GM23338 (cell line): ENCODE data around the gene NCF4. TPM values are rescaled to one million over a fixed set of nuclear protein-coding genes. Genes with fewer than 3 reads are reported as not detected.

Source experiments
- ATAC-seq: fragments of 200-7000 bp; cut with Tn5 transposase; 3 replicates; pipeline ENCODE4 v1.9.1; 2020
- DNase-seq: peaks from one replicate; pipeline ENCODE4 v3.0.0-alpha.2; 2015; ENCODE audit warnings: low spot score
- H2AFZ ChIP-seq: fragments of 200-600 bp; sonication (generic); 2 replicates; pipeline ENCODE4 v1.8.0; 2016; ENCODE audit warnings: antibody characterized with exemption, mild to moderate bottlenecking, moderate library complexity
- H3F3A ChIP-seq: fragments of 200-600 bp; sonication (generic); replicated peaks from 2 replicates; pipeline ENCODE4 v1.8.0; 2017; ENCODE audit warnings: antibody characterized with exemption, mixed run types, low read depth
- H3K27ac ChIP-seq: fragments of 200-600 bp; sonication (generic); 2 replicates; pipeline ENCODE4 v1.6.1; 2016; ENCODE audit warnings: low read depth
- H3K27me3 ChIP-seq: fragments of 200-600 bp; sonication (generic); 2 replicates; pipeline ENCODE4 v1.8.0; 2016; ENCODE audit warnings: mild to moderate bottlenecking, mixed run types, moderate library complexity; ENCODE audit not compliant: insufficient read depth
- H3K36me3 ChIP-seq: fragments of 200-600 bp; sonication (generic); 2 replicates; pipeline ENCODE4 v1.8.0; 2016; ENCODE audit warnings: mild to moderate bottlenecking; ENCODE audit not compliant: insufficient read depth
- H3K4me1 ChIP-seq: fragments of 200-600 bp; sonication (generic); 2 replicates; pipeline ENCODE4 v1.8.0; 2016; ENCODE audit warnings: mild to moderate bottlenecking, moderate library complexity; ENCODE audit not compliant: insufficient read depth
- H3K4me2 ChIP-seq: fragments of 200-600 bp; sonication (generic); 2 replicates; pipeline ENCODE4 v1.7.1; 2017; ENCODE audit warnings: mixed run types
- H3K4me3 ChIP-seq: fragments of 200-600 bp; sonication (generic); 2 replicates; pipeline ENCODE4 v1.6.1; 2016; ENCODE audit warnings: mixed run types
- H3K79me2 ChIP-seq: fragments of 200-600 bp; sonication (generic); replicated peaks from 2 replicates; pipeline ENCODE4 v1.8.0; 2017; ENCODE audit warnings: mild to moderate bottlenecking; ENCODE audit not compliant: insufficient read depth
- H3K9me2 ChIP-seq: fragments of 200-600 bp; sonication (generic); 2 replicates; pipeline ENCODE4 v1.8.0; 2017; ENCODE audit not compliant: insufficient read depth
- H4K20me1 ChIP-seq: fragments of 200-600 bp; sonication (generic); replicated peaks from 2 replicates; pipeline ENCODE4 v1.8.0; 2017; ENCODE audit warnings: mild to moderate bottlenecking; ENCODE audit not compliant: insufficient read depth
- H3K27ac Mint-ChIP-seq: 2 replicates; pipeline ENCODE4 v1.8.0; 2020; ENCODE audit warnings: inconsistent platforms, mild to moderate bottlenecking, moderate library complexity, mixed read lengths
- H3K27me3 Mint-ChIP-seq: 3 replicates; pipeline ENCODE4 v1.8.0; 2022; ENCODE audit warnings: low read depth, mild to moderate bottlenecking, moderate library complexity, mixed read lengths, inconsistent platforms; ENCODE audit not compliant: insufficient read depth, poor library complexity
- H3K36me3 Mint-ChIP-seq: 3 replicates; pipeline ENCODE4 v1.8.0; 2021; ENCODE audit warnings: low read depth, mild to moderate bottlenecking, inconsistent platforms, moderate library complexity, mixed read lengths
- H3K4me1 Mint-ChIP-seq: 3 replicates; pipeline ENCODE4 v1.8.0; 2020; ENCODE audit warnings: mild to moderate bottlenecking, inconsistent platforms, mixed read lengths
- H3K4me3 Mint-ChIP-seq: 3 replicates; pipeline ENCODE4 v1.8.0; 2021; ENCODE audit warnings: moderate library complexity, mild to moderate bottlenecking, inconsistent platforms, mixed read lengths
- H3K9me3 Mint-ChIP-seq: 3 replicates; pipeline ENCODE4 v1.8.0; 2020; ENCODE audit warnings: moderate library complexity, mild to moderate bottlenecking, inconsistent platforms, mixed read lengths
- CTCF ChIP-seq, 2 experiments: fragments of 200-600 bp in 1 of 2; sonication (generic) in 1 of 2; conservative IDR thresholded peaks; 2 replicates each; pipeline versions ENCODE4 v1.5.1 to v1.6.1; 2016 to 2017; ENCODE audit warnings: antibody characterized with exemption in 2 of 2, low read depth in 2 of 2, mild to moderate bottlenecking in 2 of 2, moderate library complexity in 1 of 2
- ETS1 ChIP-seq: IDR thresholded peaks from 2 replicates; pipeline ENCODE4 v1.6.1; 2016; ENCODE audit warnings: antibody characterized with exemption
- EZH2 ChIP-seq: fragments of 200-600 bp; sonication (generic); IDR thresholded peaks from one replicate; pipeline ENCODE4 v1.8.0; 2017; ENCODE audit warnings: antibody characterized with exemption, mild to moderate bottlenecking, low read depth; ENCODE audit not compliant: unreplicated experiment
- EZH2phosphoT487 ChIP-seq: fragments of 200-600 bp; sonication (generic); IDR thresholded peaks from one replicate; pipeline ENCODE4 v1.8.1; 2018; ENCODE audit warnings: antibody characterized with exemption; ENCODE audit not compliant: unreplicated experiment
- POLR2AphosphoS5 ChIP-seq: IDR thresholded peaks from 2 replicates; pipeline ENCODE4 v1.6.1; 2016; ENCODE audit warnings: antibody characterized with exemption, low read depth
- STAT1 ChIP-seq: IDR thresholded peaks from one replicate; pipeline ENCODE4 v1.6.1; 2016; ENCODE audit warnings: antibody characterized with exemption; ENCODE audit not compliant: unreplicated experiment
- ZNF331 ChIP-seq: fragments of 250-450 bp; sonication (Bioruptor Pico); IDR thresholded peaks from 2 replicates; pipeline ENCODE4 v1.5.0; 2020; ENCODE audit warnings: low read depth, mild to moderate bottlenecking, moderate library complexity
- polyA plus RNA-seq: library from polyadenylated mRNA; unstranded; fragments of >200 nt; fragmentation: Nextera tagmentation; extraction: Ambion mirVana; gene quantifications from 2 replicates; pipeline ENCODE4 v1.2.1, GENCODE V29; 2016
- total RNA-seq: library from RNA; depleted of rRNA; stranded (reverse); fragments of >200 nt; shearing (Covaris generic); gene quantifications from 2 replicates; pipeline ENCODE4 v1.2.3, GENCODE V29; 2014
- TF ChIP-seq, protein P1 (sequence below): IDR thresholded peaks from one replicate; pipeline ENCODE4 v1.6.1; 2018; ENCODE audit warnings: antibody characterized with exemption; ENCODE audit not compliant: unreplicated experiment
- TF ChIP-seq, protein P2 (sequence below): fragments of 250-450 bp; sonication (Bioruptor Pico); IDR thresholded peaks from 2 replicates; pipeline ENCODE4 v1.5.0; 2020; ENCODE audit warnings: mild to moderate bottlenecking, moderate library complexity

Gene NCF4
- total and polyA plus RNA-seq, 2 experiments from 2014 or later, result not detected

DNA sequence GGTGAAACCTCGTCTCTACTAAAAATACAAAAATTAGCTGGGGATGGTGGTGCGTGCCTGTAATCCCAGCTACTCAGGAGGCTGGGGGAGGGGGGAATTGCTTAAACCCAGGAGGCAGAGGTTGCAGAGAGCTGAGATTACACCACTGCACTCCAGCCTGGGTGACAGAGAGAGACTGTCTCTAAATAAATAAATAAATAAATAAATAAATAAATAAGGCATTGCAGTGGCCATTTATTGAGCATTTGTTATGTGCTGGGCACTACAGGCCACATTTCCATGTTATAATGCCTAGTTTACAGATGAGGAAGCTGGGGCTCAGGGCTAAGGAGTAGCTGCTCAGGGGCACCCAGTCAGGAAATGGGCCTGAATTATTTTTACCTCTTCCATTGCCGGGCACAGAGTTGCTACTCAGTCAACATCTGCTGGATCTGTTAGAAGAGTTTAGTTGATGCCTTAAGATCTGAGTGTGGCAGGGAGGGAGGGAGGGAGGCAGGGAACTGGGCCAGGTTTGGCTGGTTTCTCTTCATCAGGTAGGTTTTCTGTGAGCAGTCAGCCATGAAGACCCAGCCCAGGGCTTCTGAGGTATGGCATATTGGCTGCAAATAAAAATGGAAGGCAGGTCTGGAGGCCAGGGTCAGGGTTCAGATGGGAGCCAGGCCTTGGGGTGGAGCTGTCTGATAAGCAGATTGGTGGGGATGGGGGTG, 49.6 kb upstream of the NCF4 start:
- no peak overlapping the region for H3K27ac ChIP-seq
- H4K20me1 ChIP-seq, result no peaks in the 10 kb centered on the region
- H3K4me3 ChIP-seq, result no peak overlapping the region
- peaks cover 3% of the 10 kb centered on the region; the same call in 1 of the 2 replicates for H3K4me1 ChIP-seq
- no peak overlapping the region for H3K27ac Mint-ChIP-seq
- H3F3A ChIP-seq, result no peaks in the 10 kb centered on the region
- no peak overlapping the region for H2AFZ ChIP-seq
- DNase-seq (no peak), ATAC-seq (no peak)
- TF ChIP-seq ZNF331 (CRISPR knock-in tag) (no peak), STAT1 (no peak), EZH2 (no peak), CTCF (conservative IDR thresholded peaks at IDR 0.05; ENCODE audit: low read depth in 2 of 2) (no peak), EZH2phosphoT487 (no peak), ETS1 (no peak), POLR2AphosphoS5 (no peak)
- TF ChIP-seq, protein P1, sequence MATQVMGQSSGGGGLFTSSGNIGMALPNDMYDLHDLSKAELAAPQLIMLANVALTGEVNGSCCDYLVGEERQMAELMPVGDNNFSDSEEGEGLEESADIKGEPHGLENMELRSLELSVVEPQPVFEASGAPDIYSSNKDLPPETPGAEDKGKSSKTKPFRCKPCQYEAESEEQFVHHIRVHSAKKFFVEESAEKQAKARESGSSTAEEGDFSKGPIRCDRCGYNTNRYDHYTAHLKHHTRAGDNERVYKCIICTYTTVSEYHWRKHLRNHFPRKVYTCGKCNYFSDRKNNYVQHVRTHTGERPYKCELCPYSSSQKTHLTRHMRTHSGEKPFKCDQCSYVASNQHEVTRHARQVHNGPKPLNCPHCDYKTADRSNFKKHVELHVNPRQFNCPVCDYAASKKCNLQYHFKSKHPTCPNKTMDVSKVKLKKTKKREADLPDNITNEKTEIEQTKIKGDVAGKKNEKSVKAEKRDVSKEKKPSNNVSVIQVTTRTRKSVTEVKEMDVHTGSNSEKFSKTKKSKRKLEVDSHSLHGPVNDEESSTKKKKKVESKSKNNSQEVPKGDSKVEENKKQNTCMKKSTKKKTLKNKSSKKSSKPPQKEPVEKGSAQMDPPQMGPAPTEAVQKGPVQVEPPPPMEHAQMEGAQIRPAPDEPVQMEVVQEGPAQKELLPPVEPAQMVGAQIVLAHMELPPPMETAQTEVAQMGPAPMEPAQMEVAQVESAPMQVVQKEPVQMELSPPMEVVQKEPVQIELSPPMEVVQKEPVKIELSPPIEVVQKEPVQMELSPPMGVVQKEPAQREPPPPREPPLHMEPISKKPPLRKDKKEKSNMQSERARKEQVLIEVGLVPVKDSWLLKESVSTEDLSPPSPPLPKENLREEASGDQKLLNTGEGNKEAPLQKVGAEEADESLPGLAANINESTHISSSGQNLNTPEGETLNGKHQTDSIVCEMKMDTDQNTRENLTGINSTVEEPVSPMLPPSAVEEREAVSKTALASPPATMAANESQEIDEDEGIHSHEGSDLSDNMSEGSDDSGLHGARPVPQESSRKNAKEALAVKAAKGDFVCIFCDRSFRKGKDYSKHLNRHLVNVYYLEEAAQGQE, result no peak
- TF ChIP-seq, protein P2, sequence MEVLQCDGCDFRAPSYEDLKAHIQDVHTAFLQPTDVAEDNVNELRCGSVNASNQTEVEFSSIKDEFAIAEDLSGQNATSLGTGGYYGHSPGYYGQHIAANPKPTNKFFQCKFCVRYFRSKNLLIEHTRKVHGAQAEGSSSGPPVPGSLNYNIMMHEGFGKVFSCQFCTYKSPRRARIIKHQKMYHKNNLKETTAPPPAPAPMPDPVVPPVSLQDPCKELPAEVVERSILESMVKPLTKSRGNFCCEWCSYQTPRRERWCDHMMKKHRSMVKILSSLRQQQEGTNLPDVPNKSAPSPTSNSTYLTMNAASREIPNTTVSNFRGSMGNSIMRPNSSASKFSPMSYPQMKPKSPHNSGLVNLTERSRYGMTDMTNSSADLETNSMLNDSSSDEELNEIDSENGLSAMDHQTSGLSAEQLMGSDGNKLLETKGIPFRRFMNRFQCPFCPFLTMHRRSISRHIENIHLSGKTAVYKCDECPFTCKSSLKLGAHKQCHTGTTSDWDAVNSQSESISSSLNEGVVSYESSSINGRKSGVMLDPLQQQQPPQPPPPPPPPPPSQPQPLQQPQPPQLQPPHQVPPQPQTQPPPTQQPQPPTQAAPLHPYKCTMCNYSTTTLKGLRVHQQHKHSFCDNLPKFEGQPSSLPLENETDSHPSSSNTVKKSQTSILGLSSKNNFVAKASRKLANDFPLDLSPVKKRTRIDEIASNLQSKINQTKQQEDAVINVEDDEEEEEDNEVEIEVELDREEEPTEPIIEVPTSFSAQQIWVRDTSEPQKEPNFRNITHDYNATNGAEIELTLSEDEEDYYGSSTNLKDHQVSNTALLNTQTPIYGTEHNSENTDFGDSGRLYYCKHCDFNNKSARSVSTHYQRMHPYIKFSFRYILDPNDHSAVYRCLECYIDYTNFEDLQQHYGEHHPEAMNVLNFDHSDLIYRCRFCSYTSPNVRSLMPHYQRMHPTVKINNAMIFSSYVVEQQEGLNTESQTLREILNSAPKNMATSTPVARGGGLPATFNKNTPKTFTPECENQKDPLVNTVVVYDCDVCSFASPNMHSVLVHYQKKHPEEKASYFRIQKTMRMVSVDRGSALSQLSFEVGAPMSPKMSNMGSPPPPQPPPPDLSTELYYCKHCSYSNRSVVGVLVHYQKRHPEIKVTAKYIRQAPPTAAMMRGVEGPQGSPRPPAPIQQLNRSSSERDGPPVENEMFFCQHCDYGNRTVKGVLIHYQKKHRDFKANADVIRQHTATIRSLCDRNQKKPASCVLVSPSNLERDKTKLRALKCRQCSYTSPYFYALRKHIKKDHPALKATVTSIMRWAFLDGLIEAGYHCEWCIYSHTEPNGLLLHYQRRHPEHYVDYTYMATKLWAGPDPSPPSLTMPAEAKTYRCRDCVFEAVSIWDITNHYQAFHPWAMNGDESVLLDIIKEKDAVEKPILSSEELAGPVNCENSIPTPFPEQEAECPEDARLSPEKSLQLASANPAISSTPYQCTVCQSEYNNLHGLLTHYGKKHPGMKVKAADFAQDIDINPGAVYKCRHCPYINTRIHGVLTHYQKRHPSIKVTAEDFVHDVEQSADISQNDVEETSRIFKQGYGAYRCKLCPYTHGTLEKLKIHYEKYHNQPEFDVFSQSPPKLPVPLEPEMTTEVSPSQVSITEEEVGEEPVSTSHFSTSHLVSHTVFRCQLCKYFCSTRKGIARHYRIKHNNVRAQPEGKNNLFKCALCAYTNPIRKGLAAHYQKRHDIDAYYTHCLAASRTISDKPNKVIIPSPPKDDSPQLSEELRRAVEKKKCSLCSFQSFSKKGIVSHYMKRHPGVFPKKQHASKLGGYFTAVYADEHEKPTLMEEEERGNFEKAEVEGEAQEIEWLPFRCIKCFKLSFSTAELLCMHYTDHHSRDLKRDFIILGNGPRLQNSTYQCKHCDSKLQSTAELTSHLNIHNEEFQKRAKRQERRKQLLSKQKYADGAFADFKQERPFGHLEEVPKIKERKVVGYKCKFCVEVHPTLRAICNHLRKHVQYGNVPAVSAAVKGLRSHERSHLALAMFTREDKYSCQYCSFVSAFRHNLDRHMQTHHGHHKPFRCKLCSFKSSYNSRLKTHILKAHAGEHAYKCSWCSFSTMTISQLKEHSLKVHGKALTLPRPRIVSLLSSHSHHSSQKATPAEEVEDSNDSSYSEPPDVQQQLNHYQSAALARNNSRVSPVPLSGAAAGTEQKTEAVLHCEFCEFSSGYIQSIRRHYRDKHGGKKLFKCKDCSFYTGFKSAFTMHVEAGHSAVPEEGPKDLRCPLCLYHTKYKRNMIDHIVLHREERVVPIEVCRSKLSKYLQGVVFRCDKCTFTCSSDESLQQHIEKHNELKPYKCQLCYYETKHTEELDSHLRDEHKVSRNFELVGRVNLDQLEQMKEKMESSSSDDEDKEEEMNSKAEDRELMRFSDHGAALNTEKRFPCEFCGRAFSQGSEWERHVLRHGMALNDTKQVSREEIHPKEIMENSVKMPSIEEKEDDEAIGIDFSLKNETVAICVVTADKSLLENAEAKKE (CRISPR knock-in tag), result no peak
- H3K4me2 ChIP-seq, result no peak overlapping the region
- peaks cover 24% of the 10 kb centered on the region for H3K27me3 Mint-ChIP-seq
- no peaks in the 10 kb centered on the region for H3K9me3 Mint-ChIP-seq
- H3K36me3 Mint-ChIP-seq, result no peaks in the 10 kb centered on the region
- no peak overlapping the region for H3K4me3 Mint-ChIP-seq
- no peaks in the 10 kb centered on the region for H3K9me2 ChIP-seq
- no peaks in the 10 kb centered on the region for H3K79me2 ChIP-seq
- no peaks in the 10 kb centered on the region for H3K36me3 ChIP-seq
- peaks cover 21% of the 10 kb centered on the region for H3K27me3 ChIP-seq
- peaks cover 29% of the 10 kb centered on the region for H3K4me1 Mint-ChIP-seq
